ENCODE results near the gene GTF2B.
"Not testable (repeated sequence)": the region's sequence is repeated elsewhere in the genome, so short reads cannot be mapped to it uniquely, and the experiment has no call there.

GTF2B gene

GRCh38 chr1:88883156-88883555, 8.2 kb downstream of the GTF2B start:
- DNase-seq = no peak

GRCh38 chr1:88880717-88881116, 10.7 kb downstream of the GTF2B start:
- not testable (repeated sequence) for DNase-seq

- no peak for DNase-seq
Observed at GRCh38 chr1:88878731-88879130, 12.6 kb downstream of the GTF2B start.

- DNase-seq = peak in 1 of 2 experiments; percentile 5
Observed at GRCh38 chr1:88877911-88878310, 13.5 kb downstream of the GTF2B start.

- peak in 1 of 2 experiments; percentile 33 for DNase-seq
Observed at GRCh38 chr1:88877382-88877825, 14.0 kb downstream of the GTF2B start.

GRCh38 chr1:88876573-88877365, 14.6 kb downstream of the GTF2B start:
- DNase-seq = no peak

- DNase-seq = no peak
Observed at GRCh38 chr1:88875595-88875994, 15.8 kb downstream of the GTF2B start.

- DNase-seq = no peak
Observed at GRCh38 chr1:88873737-88874349, 17.5 kb downstream of the GTF2B start.

GRCh38 chr1:88869644-88870043, 21.7 kb downstream of the GTF2B start:
- DNase-seq = not testable (repeated sequence)

- no peak for DNase-seq
Observed at GRCh38 chr1:88867743-88868521, 23.4 kb downstream of the GTF2B start.

- no peak for DNase-seq
Observed at GRCh38 chr1:88851303-88852063, 39.9 kb downstream of the GTF2B start.

- DNase-seq = peak in 1 of 2 experiments; percentile 42
Observed at GRCh38 chr1:88847643-88848042, 43.7 kb downstream of the GTF2B start.

GRCh38 chr1:88825721-88826120, 65.6 kb downstream of the GTF2B start:
- DNase-seq = peak in 1 of 2 experiments; percentile 1

- not testable (repeated sequence) for DNase-seq
Observed at GRCh38 chr1:88819642-88820041, 71.7 kb downstream of the GTF2B start.

GRCh38 chr1:88813471-88813870, 77.9 kb downstream of the GTF2B start:
- no peak for DNase-seq

- no peak for DNase-seq
Observed at GRCh38 chr1:88812366-88812765, 79.0 kb downstream of the GTF2B start.

- no peak for DNase-seq
Observed at GRCh38 chr1:88803444-88803843, 87.9 kb downstream of the GTF2B start.

GRCh38 chr1:88802950-88803349, 88.4 kb downstream of the GTF2B start:
- DNase-seq = no peak

Data from NCI-H524 (cell line).